Dermis microvascular lymphatic vessel endothelial cell (primary cell): ENCODE data around the gene TVP23A. TPM values are rescaled to one million over a fixed set of nuclear protein-coding genes. Genes with fewer than 3 reads are reported as not detected.

ENCODE experiments used
- total RNA-seq: library from RNA; depleted of rRNA; stranded (reverse); fragments of >200 nt; gene quantifications from 2 replicates; pipeline ENCODE4 v1.2.1, GENCODE V29; 2014

The TVP23A gene
- total RNA-seq, 1 donor from 2014 or later, result not detected

Other genes with a start within 250 kb of the TVP23A start
- gene EMP2, start 238.2 kb downstream of the TVP23A start, total RNA-seq, result 21.7 and 38.9 TPM in 2 replicates
- gene TEKT5, start 123.9 kb downstream of the TVP23A start, total RNA-seq, result not detected in 2 replicates
- 26.2 and 32.6 TPM in 2 replicates for gene NUBP1, start 75.0 kb downstream of the TVP23A start, total RNA-seq
- under 0.01 and 0.13 TPM in 2 replicates for gene CIITA, start 58.4 kb upstream of the TVP23A start, total RNA-seq
- gene DEXI, start 123.7 kb upstream of the TVP23A start, total RNA-seq, result 26.6 and 39.8 TPM in 2 replicates
- gene CLEC16A, start 125.8 kb upstream of the TVP23A start, total RNA-seq, result 10.5 and 15.3 TPM in 2 replicates